DOHH2 (cell line): ENCODE measurements around the gene GAK.

Experiments used
- H3F3A ChIP-seq: fragments of 200-600 bp; sonication (generic), shearing (Covaris generic); 2 replicates; pipeline ENCODE4 v1.6.0; 2016; ENCODE audit warnings: antibody characterized with exemption, mild to moderate bottlenecking; ENCODE audit not compliant: control insufficient read depth, insufficient read depth
- H3K27ac ChIP-seq: fragments of 200-600 bp; sonication (generic); 2 replicates; pipeline ENCODE4 v1.5.1; 2014; ENCODE audit warnings: low read depth, mild to moderate bottlenecking, low read length, moderate library complexity
- H3K27me3 ChIP-seq: fragments of 200-600 bp; sonication (generic); 2 replicates; pipeline ENCODE4 v1.6.1; 2014; ENCODE audit warnings: mild to moderate bottlenecking, low read length, mixed read lengths; ENCODE audit not compliant: control insufficient read depth
- H3K36me3 ChIP-seq: fragments of 200-600 bp; sonication (generic); 2 replicates; pipeline ENCODE4 v1.6.1; 2014; ENCODE audit warnings: mild to moderate bottlenecking, low read length, moderate library complexity, mixed read lengths; ENCODE audit not compliant: control insufficient read depth
- H3K4me1 ChIP-seq: fragments of 200-600 bp; sonication (generic); 2 replicates; pipeline ENCODE4 v1.6.1; 2014; ENCODE audit warnings: mild to moderate bottlenecking, low read length, mixed read lengths; ENCODE audit not compliant: control insufficient read depth
- H3K4me2 ChIP-seq: fragments of 200-600 bp; sonication (generic); 2 replicates; pipeline ENCODE4 v1.6.0; 2014; ENCODE audit warnings: mild to moderate bottlenecking, low read length, moderate library complexity
- H3K4me3 ChIP-seq: fragments of 200-600 bp; sonication (generic); 2 replicates; pipeline ENCODE4 v1.5.1; 2014; ENCODE audit warnings: mild to moderate bottlenecking, low read length, mixed read lengths
- H3K79me2 ChIP-seq: fragments of 200-600 bp; sonication (generic); 2 replicates; pipeline ENCODE4 v1.6.1; 2014; ENCODE audit warnings: mild to moderate bottlenecking, low read length, mixed read lengths; ENCODE audit not compliant: control insufficient read depth
- H3K9me2 ChIP-seq: fragments of 200-600 bp; sonication (generic); replicated peaks from 2 replicates; pipeline ENCODE4 v1.6.1; 2014; ENCODE audit warnings: mild to moderate bottlenecking, low read length, mixed read lengths; ENCODE audit not compliant: control insufficient read depth
- H3K9me3 ChIP-seq: fragments of 200-600 bp; sonication (generic); 2 replicates; pipeline ENCODE4 v1.6.1; 2014; ENCODE audit warnings: antibody characterized with exemption, low read length, mixed read lengths; ENCODE audit not compliant: control insufficient read depth, insufficient read depth
- H4K20me1 ChIP-seq: fragments of 200-600 bp; sonication (generic); 2 replicates; pipeline ENCODE4 v1.6.0; 2014; ENCODE audit warnings: low read depth, mild to moderate bottlenecking, antibody characterized with exemption, low read length, moderate library complexity; ENCODE audit not compliant: control insufficient read depth, insufficient read depth
- EZH2phosphoT487 ChIP-seq: fragments of 200-600 bp; sonication (generic); IDR thresholded peaks from 2 replicates; pipeline ENCODE4 v1.6.1; 2017; ENCODE audit warnings: borderline replicate concordance, mild to moderate bottlenecking, antibody characterized with exemption, low read length, moderate library complexity, mixed read lengths
- TF ChIP-seq, protein P1 (sequence below): fragments of 200-600 bp; sonication (generic); IDR thresholded peaks from one replicate; pipeline ENCODE4 v1.5.1; 2014; ENCODE audit warnings: antibody characterized with exemption, mild to moderate bottlenecking, low read depth, low read length; ENCODE audit not compliant: poor library complexity, severe bottlenecking

The GAK gene

DNA sequence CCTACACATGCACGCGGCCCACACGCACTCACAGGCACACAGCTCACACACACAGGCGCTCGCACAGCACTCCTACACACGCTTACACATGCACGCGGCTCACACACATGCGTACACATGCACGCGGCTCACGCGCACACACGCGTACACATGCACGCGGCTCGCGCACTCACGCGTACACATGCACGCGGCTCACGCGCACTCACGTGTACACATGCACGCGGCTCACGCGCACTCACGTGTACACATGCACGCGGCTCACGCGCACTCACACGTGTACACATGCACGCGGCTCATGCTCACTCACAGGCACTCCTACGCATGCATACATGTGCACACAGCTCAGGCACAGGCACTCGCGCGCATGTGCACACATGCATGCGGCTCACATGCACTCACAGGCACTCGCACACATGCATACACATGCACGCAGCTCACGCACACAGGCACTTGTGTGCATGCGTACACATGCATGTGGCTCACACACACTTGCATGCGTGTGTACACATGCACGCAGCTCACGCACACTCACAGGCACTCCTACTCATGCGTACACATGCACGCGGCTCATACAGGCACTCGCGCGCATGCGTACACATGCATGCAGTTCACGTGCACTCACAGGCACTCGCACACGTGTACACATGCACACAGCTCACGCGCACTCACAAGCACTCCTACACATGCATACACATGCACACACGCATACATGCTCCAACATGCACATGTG, 44.9 kb downstream of the GAK start:
- H3F3A ChIP-seq: no peaks in the 10 kb centered on the region
- no peak overlapping the region for H3K27ac ChIP-seq
- no peak overlapping the region for H3K4me2 ChIP-seq
- H4K20me1 ChIP-seq: no peaks in the 10 kb centered on the region
- H3K27me3 ChIP-seq: no peaks in the 10 kb centered on the region
- H3K4me1 ChIP-seq: no peaks in the 10 kb centered on the region
- TF ChIP-seq EZH2phosphoT487: no peak
- TF ChIP-seq, protein P1, sequence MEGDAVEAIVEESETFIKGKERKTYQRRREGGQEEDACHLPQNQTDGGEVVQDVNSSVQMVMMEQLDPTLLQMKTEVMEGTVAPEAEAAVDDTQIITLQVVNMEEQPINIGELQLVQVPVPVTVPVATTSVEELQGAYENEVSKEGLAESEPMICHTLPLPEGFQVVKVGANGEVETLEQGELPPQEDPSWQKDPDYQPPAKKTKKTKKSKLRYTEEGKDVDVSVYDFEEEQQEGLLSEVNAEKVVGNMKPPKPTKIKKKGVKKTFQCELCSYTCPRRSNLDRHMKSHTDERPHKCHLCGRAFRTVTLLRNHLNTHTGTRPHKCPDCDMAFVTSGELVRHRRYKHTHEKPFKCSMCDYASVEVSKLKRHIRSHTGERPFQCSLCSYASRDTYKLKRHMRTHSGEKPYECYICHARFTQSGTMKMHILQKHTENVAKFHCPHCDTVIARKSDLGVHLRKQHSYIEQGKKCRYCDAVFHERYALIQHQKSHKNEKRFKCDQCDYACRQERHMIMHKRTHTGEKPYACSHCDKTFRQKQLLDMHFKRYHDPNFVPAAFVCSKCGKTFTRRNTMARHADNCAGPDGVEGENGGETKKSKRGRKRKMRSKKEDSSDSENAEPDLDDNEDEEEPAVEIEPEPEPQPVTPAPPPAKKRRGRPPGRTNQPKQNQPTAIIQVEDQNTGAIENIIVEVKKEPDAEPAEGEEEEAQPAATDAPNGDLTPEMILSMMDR: no peak
- H3K9me2 ChIP-seq: no peaks in the 10 kb centered on the region
- H3K9me3 ChIP-seq: peaks cover 9% of the 10 kb centered on the region; the same call in 1 of the 2 replicates
- H3K4me3 ChIP-seq: no peak overlapping the region
- peaks cover 30% of the 10 kb centered on the region for H3K36me3 ChIP-seq
- H3K79me2 ChIP-seq: no peaks in the 10 kb centered on the region

- Histone ChIP-seq H3K36me3 (peaks cover 30% of the 10 kb centered on the region), H3K27me3 (no peaks in the 10 kb centered on the region), H3F3A (no peaks in the 10 kb centered on the region), H3K4me1 (no peaks in the 10 kb centered on the region), H3K27ac (no peak overlapping the region), H3K4me2 (no peak overlapping the region), H3K9me2 (no peaks in the 10 kb centered on the region), H4K20me1 (no peaks in the 10 kb centered on the region), H3K79me2 (no peaks in the 10 kb centered on the region), H3K9me3 (peaks cover 9% of the 10 kb centered on the region; the same call in 1 of the 2 replicates), H3K4me3 (no peak overlapping the region)
- no peak for TF ChIP-seq EZH2phosphoT487
- TF ChIP-seq, protein P1: no peak
These were observed 45.9 kb downstream of the GAK start for GRCh38 chr4:886244-886643.

DNA sequence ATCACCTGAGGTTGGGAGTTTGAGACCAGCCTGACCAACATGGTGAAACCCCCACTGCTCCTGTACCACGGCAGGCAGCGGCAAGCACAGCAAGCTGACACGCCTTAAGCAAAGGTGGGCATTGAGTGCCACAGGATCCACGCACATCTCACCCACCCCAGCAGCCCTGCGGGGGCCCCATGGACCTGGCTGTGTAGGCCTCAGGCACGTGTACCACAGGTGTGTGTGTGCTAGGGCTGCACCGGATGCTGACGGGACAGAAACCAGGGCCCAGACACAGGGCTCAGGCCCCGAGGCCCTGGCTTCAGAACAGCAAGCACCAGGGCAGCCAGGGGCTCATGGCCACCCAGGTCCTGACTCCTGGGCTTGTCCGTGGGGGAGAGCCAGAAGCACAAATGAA, 46.8 kb downstream of the GAK start:
- Histone ChIP-seq H3K4me1 (no peaks in the 10 kb centered on the region), H3K79me2 (no peaks in the 10 kb centered on the region), H4K20me1 (no peaks in the 10 kb centered on the region), H3K27me3 (no peaks in the 10 kb centered on the region), H3K4me2 (no peak overlapping the region), H3K9me2 (no peaks in the 10 kb centered on the region), H3F3A (no peaks in the 10 kb centered on the region), H3K27ac (no peak overlapping the region), H3K9me3 (peaks cover 9% of the 10 kb centered on the region; the same call in 1 of the 2 replicates), H3K36me3 (peaks cover 28% of the 10 kb centered on the region), H3K4me3 (no peak overlapping the region)
- TF ChIP-seq, protein P1: no peak
- TF ChIP-seq EZH2phosphoT487: no peak
